HepG2 (cell line): ENCODE measurements around the gene CLIC1. TPM values are rescaled to one million over a fixed set of nuclear protein-coding genes. Genes with fewer than 3 reads are reported as not detected.

Source experiments
- ATAC-seq: fragments of 200-7000 bp; cut with Tn5 transposase; 3 replicates; pipeline ENCODE4 v1.9.1; 2020; ENCODE audit warnings: mild to moderate bottlenecking, moderate library complexity
- BruUV-seq: library from RNA; stranded (reverse); fragments of 400-500 nt; replicated peaks from 2 replicates; lab custom pipeline; 2021; lab: Mats Ljungman, UMichigan
- CTCF ChIA-PET: fragments of 300-600 bp; formaldehyde crosslinking; extraction: SDS; loops from one replicate; lab custom pipeline; 2021; ENCODE audit warnings: low total read pairs, inconsistent platforms, low intra/inter-chr PET ratio; lab: Yijun Ruan, JAX
- POLR2A ChIA-PET: fragments of 350-600 bp; sonication (Branson Sonifier 250); formaldehyde crosslinking; loops from one replicate; lab custom pipeline; 2020; ENCODE audit warnings: antibody characterized with exemption, inconsistent platforms; lab: Yijun Ruan, JAX
- DNase-seq: peaks from one replicate; pipeline ENCODE4 v3.0.0-alpha.2; 2015; ENCODE audit warnings: low spot score
- FAIRE-seq: peaks from 3 replicates; lab custom pipeline; 2011; peaks lifted over from hg19 to GRCh38; lab: Jason Lieb, UNC
- H2AFZ ChIP-seq: one replicate; pipeline ENCODE4 v1.6.1; 2011; ENCODE audit warnings: low read length, inconsistent platforms
- H3K27ac ChIP-seq: fragments of 300-600 bp; 3 replicates; pipeline ENCODE4 v1.8.0; 2011; ENCODE audit warnings: mixed run types, mild to moderate bottlenecking, mixed read lengths, low read length, inconsistent platforms; ENCODE audit not compliant: insufficient read depth; ENCODE audit errors: extremely low read length
- H3K27me3 ChIP-seq, 2 experiments: fragments of 200-600 bp in 1 of 2; 2 replicates in 1 of 2; 3 replicates in 1 of 2; pipeline versions ENCODE4 v1.6.0 to v1.8.0; 2011; ENCODE audit warnings: low read length in 2 of 2, mild to moderate bottlenecking in 2 of 2, moderate library complexity in 2 of 2, inconsistent platforms in 1 of 2; ENCODE audit not compliant: insufficient read depth in 2 of 2, control insufficient read depth in 1 of 2
- H3K36me3 ChIP-seq, 2 experiments: fragments of 200-600 bp in 1 of 2; replicated peaks in 1 of 2; 2 replicates in 1 of 2; 3 replicates in 1 of 2; pipeline versions ENCODE4 v1.5.1 to v1.8.0; 2011; ENCODE audit warnings: low read length in 2 of 2, inconsistent platforms in 1 of 2; ENCODE audit not compliant: insufficient read depth in 2 of 2, control insufficient read depth in 1 of 2
- H3K4me1 ChIP-seq: 2 replicates; pipeline ENCODE4 v1.5.1; 2012; ENCODE audit warnings: low read length, inconsistent platforms; ENCODE audit not compliant: insufficient read depth
- H3K4me2 ChIP-seq: 2 replicates; pipeline ENCODE4 v1.6.0; 2011; ENCODE audit warnings: low read depth, low read length, inconsistent platforms
- H3K4me3 ChIP-seq, 3 experiments: fragments of 200-600 bp in 1 of 3; sonication (generic), shearing (Covaris generic) in 1 of 3; replicated peaks in 1 of 3; 2 replicates each; pipeline ENCODE4 v1.5.1; 2011 to 2016; ENCODE audit warnings: low read length in 3 of 3, inconsistent platforms in 2 of 3, low read depth in 2 of 3, mild to moderate bottlenecking in 2 of 3, control low read depth in 1 of 3, mixed read lengths in 1 of 3; ENCODE audit not compliant: insufficient read depth in 1 of 3
- H3K79me2 ChIP-seq: one replicate; pipeline ENCODE4 v1.6.1; 2011; ENCODE audit warnings: low read length, inconsistent platforms; ENCODE audit not compliant: insufficient read depth
- H3K9ac ChIP-seq: 2 replicates; pipeline ENCODE4 v1.6.0; 2011; ENCODE audit warnings: mild to moderate bottlenecking, low read depth, low read length, inconsistent platforms; ENCODE audit not compliant: insufficient read depth
- H3K9me3 ChIP-seq: 2 replicates; pipeline ENCODE4 v1.5.1; 2012; ENCODE audit warnings: mild to moderate bottlenecking, low read length
- H4K20me1 ChIP-seq: 2 replicates; pipeline ENCODE4 v1.6.0; 2011; ENCODE audit warnings: inconsistent platforms, mild to moderate bottlenecking, low read length, moderate library complexity; ENCODE audit not compliant: insufficient read depth
- DNMT3B ChIP-seq: conservative IDR thresholded peaks from 2 replicates; pipeline ENCODE4 v1.6.1; 2016; ENCODE audit warnings: missing biosample characterization, control low read depth
- FOSL1 ChIP-seq: sonication (generic); formaldehyde crosslinking; IDR thresholded peaks from 2 replicates; pipeline ENCODE4 v1.9.0; 2021; ENCODE audit warnings: missing genetic modification reagents, borderline replicate concordance
- GPN1 ChIP-seq: sonication (generic); formaldehyde crosslinking; IDR thresholded peaks from 2 replicates; pipeline ENCODE4 v1.5.1; 2020; ENCODE audit warnings: missing genetic modification reagents, borderline replicate concordance
- RFXAP ChIP-seq: sonication (generic); formaldehyde crosslinking; IDR thresholded peaks from 2 replicates; pipeline ENCODE4 v1.4.0; 2020; ENCODE audit warnings: missing genetic modification reagents, borderline replicate concordance
- TARDBP ChIP-seq: sonication (generic); formaldehyde crosslinking; IDR thresholded peaks from 2 replicates; pipeline ENCODE4 v1.8.0; 2022; ENCODE audit warnings: mild to moderate bottlenecking, missing genetic modification reagents
- ZBTB3 ChIP-seq: sonication (generic); formaldehyde crosslinking; IDR thresholded peaks from 2 replicates; pipeline ENCODE4 v1.4.0; 2020; ENCODE audit warnings: low read depth, mild to moderate bottlenecking, moderate library complexity, missing genetic modification reagents, borderline replicate concordance
- ZBTB7B ChIP-seq: sonication (generic); formaldehyde crosslinking; IDR thresholded peaks from 2 replicates; pipeline ENCODE4 v1.4.0; 2020; ENCODE audit warnings: missing genetic modification reagents
- ZFP1 ChIP-seq: IDR thresholded peaks from 2 replicates; pipeline ENCODE4 v1.6.1; 2016
- ZNF138 ChIP-seq: sonication (generic); formaldehyde crosslinking; IDR thresholded peaks from 2 replicates; pipeline ENCODE4 v1.5.0; 2020; ENCODE audit warnings: mild to moderate bottlenecking, low read depth, missing genetic modification reagents
- ZNF160 ChIP-seq: sonication (generic); formaldehyde crosslinking; IDR thresholded peaks from 2 replicates; pipeline ENCODE4 v1.8.0; 2022; ENCODE audit warnings: mild to moderate bottlenecking, inconsistent platforms, missing genetic modification reagents
- ZNF431 ChIP-seq: sonication (generic); formaldehyde crosslinking; IDR thresholded peaks from 2 replicates; pipeline ENCODE4 v1.9.0; 2022; ENCODE audit warnings: missing genetic modification reagents, low read depth, mild to moderate bottlenecking, borderline replicate concordance
- ZNF496 ChIP-seq: sonication (generic); formaldehyde crosslinking; IDR thresholded peaks from 2 replicates; pipeline ENCODE4 v1.8.1; 2023; ENCODE audit warnings: mild to moderate bottlenecking, moderate library complexity, missing genetic modification reagents; ENCODE audit not compliant: insufficient replicate concordance
- ZNF777 ChIP-seq: sonication (generic); formaldehyde crosslinking; IDR thresholded peaks from 2 replicates; pipeline ENCODE4 v1.4.0; 2020; ENCODE audit warnings: missing genetic modification reagents
- WGBS: methylation state at CpG from one replicate; pipeline ENCODE4 v1.1.6; 2017; ENCODE audit warnings: low lambda C conversion rate; 5-methylcytosine and 5-hydroxymethylcytosine counted together
- in situ Hi-C: cut with HindIII; loops from 2 replicates; pipeline ENCODE4 v1.10.0; 2017; ENCODE audit warnings: low pct_unique_long_range_greater_than_20kb; ENCODE audit not compliant: extremely low pct_ligation_motif_present
- intact Hi-C: fragments of 100-400 bp; cut with micrococcal nuclease; formaldehyde crosslinking; loops from one replicate; pipeline ENCODE4 v1.10.0; 2022; ENCODE audit not compliant: unreplicated experiment
- polyA plus RNA-seq, 8 experiments: library from polyadenylated mRNA; depleted of rRNA in 3 of 8; stranded (reverse) in 7 of 8; unstranded in 1 of 8; fragments of >200 nt; fragmentation: Illumina TruSeq in 4 of 8; extraction: Trizol in 4 of 8; gene quantifications; 2 replicates each; pipeline versions ENCODE4 v1.2.1 to v1.2.3, GENCODE V29; 2011 to 2016; ENCODE audit warnings: low read depth in 4 of 8, missing spikeins in 1 of 8, mixed read lengths in 1 of 8; ENCODE audit not compliant: insufficient read depth in 1 of 8
- total RNA-seq, 5 experiments: library from RNA; depleted of rRNA; stranded (reverse); fragments of >200 nt; fragmentation: Illumina TruSeq; extraction: Trizol; gene quantifications; 2 replicates each; pipeline ENCODE4 v1.2.3, GENCODE V29; 2016; ENCODE audit warnings: low read depth in 1 of 5
- TF ChIP-seq, protein P1 (sequence below): sonication (generic); formaldehyde crosslinking; IDR thresholded peaks from 2 replicates; pipeline ENCODE4 v1.5.1; 2020; ENCODE audit warnings: missing genetic modification reagents, mild to moderate bottlenecking, borderline replicate concordance

Gene CLIC1
- total and polyA plus RNA-seq, 2 of the 13 experiments (the other 11 are each of a cell fraction or from before 2014, with no cell fraction given) = 602 to 891 TPM

- TF ChIP-seq ZNF160 (CRISPR knock-in tag) = no peak
- TF ChIP-seq, protein P1, sequence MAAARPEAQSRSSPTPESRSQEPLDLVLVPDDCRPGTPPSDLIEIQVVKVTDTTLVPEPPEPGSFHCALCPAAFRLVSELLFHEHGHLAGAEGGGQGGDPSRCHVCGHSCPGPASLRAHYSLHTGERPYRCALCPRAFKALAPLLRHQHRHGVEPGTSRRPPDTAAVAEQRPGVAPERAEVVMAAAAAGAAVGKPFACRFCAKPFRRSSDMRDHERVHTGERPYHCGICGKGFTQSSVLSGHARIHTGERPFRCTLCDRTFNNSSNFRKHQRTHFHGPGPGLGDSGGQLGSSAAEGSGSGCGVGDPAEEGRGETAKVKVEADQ (CRISPR knock-in tag) = no peak
- no peak for TF ChIP-seq RFXAP (CRISPR knock-in tag)
- no peak for TF ChIP-seq TARDBP
- no peak for TF ChIP-seq ZNF496 (CRISPR knock-in tag)
- TF ChIP-seq ZNF138 (CRISPR knock-in tag) = no peak
- no peak for TF ChIP-seq FOSL1 (CRISPR knock-in tag)
- TF ChIP-seq DNMT3B (CRISPR knock-in tag) = no peak
- no peak for TF ChIP-seq ZBTB3 (CRISPR knock-in tag)
- no peak for TF ChIP-seq ZFP1 (CRISPR knock-in tag)
- TF ChIP-seq ZBTB7B (CRISPR knock-in tag) = no peak
- TF ChIP-seq ZNF777 (CRISPR knock-in tag) = no peak
- no peak for TF ChIP-seq ZNF431 (CRISPR knock-in tag)
- TF ChIP-seq GPN1 = no peak
- Histone ChIP-seq H3K4me1 (peaks cover 45% of the 10 kb centered on the region), H3K9ac (no peak within 1 kb of the TSS), H2AFZ (no peak within 1 kb of the TSS), H4K20me1 (no peaks in the 10 kb centered on the region), H3K9me3 (no peaks in the 10 kb centered on the region), H3K4me2 (no peak within 1 kb of the TSS), H3K36me3 (peaks cover 0 to 2% of the 10 kb centered on the region in 2 experiments; a peak in 3 of 5 replicates), H3K27ac (no peak within 1 kb of the TSS), H3K4me3 (no peak within 1 kb of the TSS), H3K27me3 (no peaks in the 10 kb centered on the region), H3K79me2 (no peaks in the 10 kb centered on the region)
- CTCF ChIA-PET = no interaction called here
- intact Hi-C loops (no loop called here), in situ Hi-C loops (no loop called here)
- no TSS peak for BruUV-seq
- DNase-seq = no peak
- POLR2A ChIA-PET = interaction anchor here (1.0 to 11.5 kb wide), 3 partner anchors 24 to 25 kb away, joined by 3 to 96 read pairs (median 10); partner anchors contain the start of genes CLIC1 and MSH5
- 77% methylated on average over 4 of the region's 4 CpGs for WGBS
- no peak for FAIRE-seq
- ATAC-seq = no peak
These were observed 26.0 kb upstream of the CLIC1 start, which contains the start of gene SAPCD1 for GRCh38 chr6:31762356-31762755. TSS of gene SAPCD1 (plus strand) at chr6:31762656. CDS start at chr6:31763055, 399 bp downstream.
